Naive B cell (primary cell): ENCODE data around the gene SIX6. TPM values are rescaled to one million over a fixed set of nuclear protein-coding genes. Genes with fewer than 3 reads are reported as not detected.
"Not testable (repeated sequence)": the region's sequence is repeated elsewhere in the genome, so short reads cannot be mapped to it uniquely, and the experiment has no call there.

ENCODE experiments used
- ATAC-seq, 2 donors: fragments of 150-1000 bp; cut with Tn5 transposase; 2 replicates each; pipeline ENCODE4 v1.10.0; 2021; ENCODE audit warnings: low read depth in 2 of 2, mild to moderate bottlenecking in 2 of 2, moderate library complexity in 2 of 2
- DNase-seq: peaks from one replicate; pipeline ENCODE4 v3.0.0; 2022
- H3K27ac Mint-ChIP-seq, 6 donors: one replicate each; pipeline ENCODE4 v1.8.0; 2020 to 2022; ENCODE audit warnings: mild to moderate bottlenecking in 6 of 6, mixed read lengths in 6 of 6, moderate library complexity in 5 of 6, inconsistent platforms in 2 of 6
- H3K27me3 Mint-ChIP-seq, 3 donors: one replicate each; pipeline ENCODE4 v1.8.0; 2021 to 2022; ENCODE audit warnings: mixed read lengths in 3 of 3, mild to moderate bottlenecking in 1 of 3
- H3K36me3 Mint-ChIP-seq, 2 donors: one replicate each; pipeline ENCODE4 v1.8.0; 2020 to 2022; ENCODE audit warnings: mixed read lengths in 2 of 2, inconsistent platforms in 1 of 2, mild to moderate bottlenecking in 1 of 2
- H3K4me1 Mint-ChIP-seq, 3 donors: one replicate each; pipeline ENCODE4 v1.8.0; 2020 to 2022; ENCODE audit warnings: mixed read lengths in 3 of 3, inconsistent platforms in 1 of 3, mild to moderate bottlenecking in 1 of 3, moderate library complexity in 1 of 3
- H3K4me3 Mint-ChIP-seq, 8 donors: one replicate each; pipeline ENCODE4 v1.8.0; 2020 to 2022; ENCODE audit warnings: mild to moderate bottlenecking in 8 of 8, mixed read lengths in 8 of 8, moderate library complexity in 8 of 8, inconsistent platforms in 2 of 8
- H3K9me3 Mint-ChIP-seq, 7 donors: one replicate each; pipeline ENCODE4 v1.8.0; 2020 to 2022; ENCODE audit warnings: mixed read lengths in 7 of 7, mild to moderate bottlenecking in 5 of 7, inconsistent platforms in 2 of 7, moderate library complexity in 1 of 7
- polyA plus RNA-seq, 6 donors: library from polyadenylated mRNA; unstranded; fragments of 300-500 nt; fragmentation: Illumina TruSeq; gene quantifications; one replicate each; pipeline ENCODE4 v1.2.3, GENCODE V29; 2021; ENCODE audit warnings: low read depth in 6 of 6

Gene SIX6
- polyA plus RNA-seq = not detected

- Mint-ChIP-seq H3K9me3 (peaks cover 0 to 8% (median 0%) of the 10 kb centered on the region in 7 donors), H3K4me3 (peak within 1 kb of the TSS in 6 of 8 donors; percentile 30 to 80 (median 42)), H3K27me3 (peaks cover 72 to 79% (median 75%) of the 10 kb centered on the region in 3 donors), H3K4me1 (peaks cover 0 to 28% (median 9%) of the 10 kb centered on the region in 3 donors), H3K36me3 (no peaks in the 10 kb centered on the region), H3K27ac (peak within 1 kb of the TSS in 4 of 6 donors; percentile 39 to 59 (median 41))
- no peak for ATAC-seq
- no peak for DNase-seq
These were observed at the start of gene SIX6 for GRCh38 chr14:60508707-60509437. SIX6 (plus strand) TSS chr14:60509146; CDS start chr14:60509399, 253 bp downstream.

- DNase-seq, ATAC-seq, H3K27ac Mint-ChIP-seq, H3K4me1 Mint-ChIP-seq, H3K36me3 Mint-ChIP-seq, H3K4me3 Mint-ChIP-seq: not testable (repeated sequence)
- Mint-ChIP-seq H3K27me3 (peaks cover 9 to 25% (median 20%) of the 10 kb centered on the region in 3 donors), H3K9me3 (peaks cover 3 to 22% (median 14%) of the 10 kb centered on the region in 7 donors)
These were observed 28.7 kb upstream of the SIX6 start for GRCh38 chr14:60480248-60480647.

- peaks cover 0 to 10% (median 0%) of the 10 kb centered on the region in 3 donors for H3K4me1 Mint-ChIP-seq
- H3K27ac Mint-ChIP-seq = no peak overlapping the region
- DNase-seq (no peak), ATAC-seq (no peak)
- H3K4me3 Mint-ChIP-seq = no peak overlapping the region
- H3K27me3 Mint-ChIP-seq = peaks cover 9 to 25% (median 14%) of the 10 kb centered on the region in 3 donors
- H3K9me3 Mint-ChIP-seq = peaks cover 3 to 27% (median 14%) of the 10 kb centered on the region in 7 donors
- peaks cover 0 to 5% of the 10 kb centered on the region in 2 donors for H3K36me3 Mint-ChIP-seq
These were observed 26.2 kb upstream of the SIX6 start for GRCh38 chr14:60482743-60483142.

GRCh38 chr14:60485057-60485597 is 23.8 kb upstream of the SIX6 start:
- H3K36me3 Mint-ChIP-seq = peaks cover 0 to 1% of the 10 kb centered on the region in 2 donors
- peaks cover 9 to 18% (median 14%) of the 10 kb centered on the region in 3 donors for H3K27me3 Mint-ChIP-seq
- H3K9me3 Mint-ChIP-seq = peaks cover 3 to 19% (median 9%) of the 10 kb centered on the region in 7 donors
- DNase-seq = no peak
- H3K27ac Mint-ChIP-seq = no peak overlapping the region
- peak overlapping the region in 4 of 8 donors; percentile 41 to 59 (median 56) for H3K4me3 Mint-ChIP-seq
- H3K4me1 Mint-ChIP-seq = peaks cover 0 to 10% (median 0%) of the 10 kb centered on the region in 3 donors
- no peak for ATAC-seq

- H3K9me3 Mint-ChIP-seq = peaks cover under 1 to 13% (median 3%) of the 10 kb centered on the region in 7 donors
- H3K36me3 Mint-ChIP-seq = no peaks in the 10 kb centered on the region
- H3K4me1 Mint-ChIP-seq = peaks cover 0 to 10% (median 0%) of the 10 kb centered on the region in 3 donors
- H3K4me3 Mint-ChIP-seq = peak within 1 kb of the TSS in 4 of 8 donors; percentile 41 to 59 (median 56)
- DNase-seq (no peak), ATAC-seq (peak; percentile 35 to 36)
- peaks cover 9 to 15% (median 12%) of the 10 kb centered on the region in 3 donors for H3K27me3 Mint-ChIP-seq
- H3K27ac Mint-ChIP-seq = peak within 1 kb of the TSS in 1 of 6 donors; percentile 15
These were observed 23.2 kb upstream of the SIX6 start, which contains the start of gene C14orf39 for GRCh38 chr14:60485598-60486251. C14orf39 (minus strand) TSS chr14:60486063; CDS start chr14:60485078, 985 bp downstream.

GRCh38 chr14:60487211-60487610 is 21.7 kb upstream of the SIX6 start:
- ATAC-seq (no peak), DNase-seq (no peak)
- peaks cover 15 to 19% (median 18%) of the 10 kb centered on the region in 3 donors for H3K27me3 Mint-ChIP-seq
- peaks cover 0 to 10% (median 0%) of the 10 kb centered on the region in 7 donors for H3K9me3 Mint-ChIP-seq
- peaks cover 0 to 10% (median 0%) of the 10 kb centered on the region in 3 donors for H3K4me1 Mint-ChIP-seq
- H3K27ac Mint-ChIP-seq = no peak overlapping the region
- H3K36me3 Mint-ChIP-seq = no peaks in the 10 kb centered on the region
- H3K4me3 Mint-ChIP-seq = no peak overlapping the region

- Mint-ChIP-seq H3K27me3 (peaks cover 8 to 12% (median 10%) of the 10 kb centered on the region in 3 donors), H3K27ac (no peak overlapping the region), H3K4me1 (peaks cover 0 to 10% (median 0%) of the 10 kb centered on the region in 3 donors), H3K36me3 (no peaks in the 10 kb centered on the region), H3K9me3 (peaks cover 0 to 10% (median 0%) of the 10 kb centered on the region in 7 donors), H3K4me3 (no peak overlapping the region)
- ATAC-seq = no peak
- DNase-seq = no peak
These were observed 20.8 kb upstream of the SIX6 start for GRCh38 chr14:60488175-60488574.

GRCh38 chr14:60490270-60490669 is 18.7 kb upstream of the SIX6 start:
- peaks cover 13 to 20% (median 19%) of the 10 kb centered on the region in 3 donors for H3K27me3 Mint-ChIP-seq
- no peak overlapping the region for H3K27ac Mint-ChIP-seq
- H3K9me3 Mint-ChIP-seq = peaks cover 0 to 11% (median 0%) of the 10 kb centered on the region in 7 donors
- H3K4me1 Mint-ChIP-seq = peaks cover 0 to 5% (median 0%) of the 10 kb centered on the region in 3 donors
- DNase-seq (no peak), ATAC-seq (no peak)
- H3K4me3 Mint-ChIP-seq = no peak overlapping the region
- no peaks in the 10 kb centered on the region for H3K36me3 Mint-ChIP-seq

- no peak for DNase-seq
- no peaks in the 10 kb centered on the region for H3K4me1 Mint-ChIP-seq
- H3K27me3 Mint-ChIP-seq = peaks cover 34 to 36% (median 34%) of the 10 kb centered on the region in 3 donors
- H3K9me3 Mint-ChIP-seq = peaks cover 0 to 10% (median 0%) of the 10 kb centered on the region in 7 donors
- no peak overlapping the region for H3K27ac Mint-ChIP-seq
- no peak overlapping the region for H3K4me3 Mint-ChIP-seq
- H3K36me3 Mint-ChIP-seq = no peaks in the 10 kb centered on the region
- no peak for ATAC-seq
These were observed 13.0 kb upstream of the SIX6 start for GRCh38 chr14:60495946-60496345.

- Mint-ChIP-seq H3K4me1 (peaks cover 0 to 9% (median 0%) of the 10 kb centered on the region in 3 donors), H3K27ac (no peak overlapping the region), H3K4me3 (no peak overlapping the region), H3K9me3 (peaks cover 0 to 8% (median 0%) of the 10 kb centered on the region in 7 donors), H3K27me3 (peaks cover 59 to 71% (median 63%) of the 10 kb centered on the region in 3 donors), H3K36me3 (no peaks in the 10 kb centered on the region)
- ATAC-seq = no peak
- no peak for DNase-seq
These were observed 6.4 kb upstream of the SIX6 start for GRCh38 chr14:60502541-60502940.

GRCh38 chr14:60505448-60505847 is 3.5 kb upstream of the SIX6 start:
- H3K36me3 Mint-ChIP-seq = no peaks in the 10 kb centered on the region
- H3K27ac Mint-ChIP-seq = no peak overlapping the region
- peaks cover 0 to 11% (median 0%) of the 10 kb centered on the region in 7 donors for H3K9me3 Mint-ChIP-seq
- DNase-seq (no peak), ATAC-seq (no peak)
- H3K27me3 Mint-ChIP-seq = peaks cover 78 to 85% (median 80%) of the 10 kb centered on the region in 3 donors
- H3K4me3 Mint-ChIP-seq = no peak overlapping the region
- H3K4me1 Mint-ChIP-seq = peaks cover 0 to 23% (median under 1%) of the 10 kb centered on the region in 3 donors

GRCh38 chr14:60506010-60506409 is 2.9 kb upstream of the SIX6 start:
- no peak for ATAC-seq
- no peaks in the 10 kb centered on the region for H3K36me3 Mint-ChIP-seq
- no peak overlapping the region for H3K27ac Mint-ChIP-seq
- H3K9me3 Mint-ChIP-seq = peaks cover 0 to 11% (median 0%) of the 10 kb centered on the region in 7 donors
- H3K4me1 Mint-ChIP-seq = peaks cover 0 to 26% (median 6%) of the 10 kb centered on the region in 3 donors
- H3K27me3 Mint-ChIP-seq = peaks cover 78 to 82% (median 80%) of the 10 kb centered on the region in 3 donors
- DNase-seq = no peak
- H3K4me3 Mint-ChIP-seq = no peak overlapping the region

- no peak for ATAC-seq
- no peak for DNase-seq
- Mint-ChIP-seq H3K27ac (peak overlapping the region in 1 of 6 donors; percentile 32), H3K4me1 (peaks cover 0 to 28% (median 9%) of the 10 kb centered on the region in 3 donors), H3K4me3 (peak overlapping the region in 1 of 8 donors; percentile 9), H3K9me3 (peaks cover 0 to 11% (median 0%) of the 10 kb centered on the region in 7 donors), H3K36me3 (no peaks in the 10 kb centered on the region), H3K27me3 (peaks cover 74 to 81% (median 80%) of the 10 kb centered on the region in 3 donors)
These were observed 2.4 kb upstream of the SIX6 start for GRCh38 chr14:60506462-60506984.
